SK-N-MC (cell line): ENCODE results near the gene SYCE3.
A peak's percentile ranks its signal among the peaks of the same experiment; 100 is the strongest.

Source experiments
- DNase-seq: peaks from one replicate; pipeline ENCODE4 v3.0.0-alpha.2; 2011; ENCODE audit warnings: low read depth, low spot score
- H3K27ac ChIP-seq: fragments of 200-600 bp; sonication (generic); 2 replicates; pipeline ENCODE4 v1.5.1; 2016; ENCODE audit warnings: mixed run types
- H3K36me3 ChIP-seq: fragments of 200-600 bp; sonication (generic); 2 replicates; pipeline ENCODE4 v1.6.1; 2017; ENCODE audit warnings: antibody characterized with exemption, low read length, mixed read lengths; ENCODE audit not compliant: insufficient read depth
- H3K4me3 ChIP-seq: fragments of 200-600 bp; sonication (generic); 2 replicates; pipeline ENCODE4 v1.5.1; 2016
- H3K9ac ChIP-seq: fragments of 200-600 bp; sonication (generic); 2 replicates; pipeline ENCODE4 v1.8.0; 2017; ENCODE audit warnings: mixed run types, mixed read lengths; ENCODE audit not compliant: insufficient read length
- H3K9me3 ChIP-seq: fragments of 200-600 bp; sonication (generic); 2 replicates; pipeline ENCODE4 v1.6.1; 2017; ENCODE audit warnings: low read depth, mild to moderate bottlenecking, antibody characterized with exemption, low read length, moderate library complexity, mixed read lengths
- EZH2 ChIP-seq: fragments of 200-600 bp; sonication (generic); IDR thresholded peaks from one replicate; pipeline ENCODE4 v1.6.1; 2017; ENCODE audit warnings: antibody characterized with exemption
- FOXP2 ChIP-seq: optimal IDR thresholded peaks from 2 replicates; pipeline ENCODE3; 2011; ENCODE audit warnings: mild to moderate bottlenecking, moderate library complexity; ENCODE audit not compliant: insufficient read depth; ENCODE audit errors: extremely low read length, control extremely low read depth
- POLR2AphosphoS5 ChIP-seq: IDR thresholded peaks from 2 replicates; pipeline ENCODE4 v1.6.1; 2012; ENCODE audit warnings: mild to moderate bottlenecking, low read depth, low read length, borderline replicate concordance

SYCE3 gene

DNA sequence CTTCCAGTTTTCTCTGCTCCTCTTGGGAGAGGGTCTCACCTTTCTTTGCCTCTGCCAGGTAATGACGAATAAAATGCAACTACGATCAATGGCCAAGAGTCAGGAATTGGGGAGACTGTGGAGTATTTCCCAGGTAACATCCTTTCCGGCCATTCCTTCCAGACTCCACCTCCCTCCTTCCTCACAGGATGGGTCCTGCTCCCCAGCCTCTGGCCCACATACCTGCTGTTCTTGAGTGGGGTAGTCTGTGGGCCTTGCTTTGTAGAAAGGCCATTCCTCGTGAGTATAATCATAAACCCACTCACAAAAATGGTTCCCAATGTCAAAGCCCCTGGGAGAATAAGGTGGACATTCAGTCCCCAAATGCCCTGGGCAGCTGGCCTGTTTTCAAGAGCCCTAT is 17.0 kb upstream of the SYCE3 start:
- Histone ChIP-seq H3K27ac (no peak overlapping the region), H3K4me3 (no peak overlapping the region), H3K36me3 (no peaks in the 10 kb centered on the region), H3K9me3 (no peaks in the 10 kb centered on the region), H3K9ac (no peak overlapping the region)
- DNase-seq = no peak
- TF ChIP-seq FOXP2 (no peak), EZH2 (no peak), POLR2AphosphoS5 (no peak)

DNA sequence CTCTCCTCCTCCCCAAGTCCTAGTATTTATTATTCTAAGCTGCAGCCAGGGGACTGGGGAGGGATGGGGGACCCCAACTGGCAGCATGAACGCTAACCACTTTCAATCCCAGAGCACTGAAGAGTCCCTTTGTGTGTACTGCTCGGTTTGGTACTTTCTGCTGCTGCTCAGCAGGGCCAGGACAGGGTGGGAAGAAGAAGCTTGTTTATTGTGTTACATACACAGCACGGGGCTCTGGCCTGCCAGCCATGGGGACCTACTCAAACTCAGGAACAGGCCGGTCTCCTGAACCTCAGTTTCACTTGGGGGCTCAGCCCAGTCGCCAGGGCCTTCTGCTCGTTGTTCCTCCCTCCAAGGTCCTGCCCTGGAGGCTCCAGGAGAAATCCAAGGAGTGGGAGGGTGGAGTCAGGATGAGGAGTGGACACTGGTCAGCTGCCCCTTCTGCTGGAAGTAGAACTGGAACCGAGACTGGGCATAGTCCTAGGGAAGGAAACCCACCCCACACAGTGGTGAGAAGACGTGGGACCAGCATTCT is 16.1 kb upstream of the SYCE3 start:
- Histone ChIP-seq H3K9me3 (no peaks in the 10 kb centered on the region), H3K36me3 (no peaks in the 10 kb centered on the region), H3K27ac (no peak overlapping the region), H3K9ac (no peak overlapping the region), H3K4me3 (no peak overlapping the region)
- TF ChIP-seq FOXP2 (no peak), EZH2 (no peak), POLR2AphosphoS5 (no peak)
- no peak for DNase-seq

DNA sequence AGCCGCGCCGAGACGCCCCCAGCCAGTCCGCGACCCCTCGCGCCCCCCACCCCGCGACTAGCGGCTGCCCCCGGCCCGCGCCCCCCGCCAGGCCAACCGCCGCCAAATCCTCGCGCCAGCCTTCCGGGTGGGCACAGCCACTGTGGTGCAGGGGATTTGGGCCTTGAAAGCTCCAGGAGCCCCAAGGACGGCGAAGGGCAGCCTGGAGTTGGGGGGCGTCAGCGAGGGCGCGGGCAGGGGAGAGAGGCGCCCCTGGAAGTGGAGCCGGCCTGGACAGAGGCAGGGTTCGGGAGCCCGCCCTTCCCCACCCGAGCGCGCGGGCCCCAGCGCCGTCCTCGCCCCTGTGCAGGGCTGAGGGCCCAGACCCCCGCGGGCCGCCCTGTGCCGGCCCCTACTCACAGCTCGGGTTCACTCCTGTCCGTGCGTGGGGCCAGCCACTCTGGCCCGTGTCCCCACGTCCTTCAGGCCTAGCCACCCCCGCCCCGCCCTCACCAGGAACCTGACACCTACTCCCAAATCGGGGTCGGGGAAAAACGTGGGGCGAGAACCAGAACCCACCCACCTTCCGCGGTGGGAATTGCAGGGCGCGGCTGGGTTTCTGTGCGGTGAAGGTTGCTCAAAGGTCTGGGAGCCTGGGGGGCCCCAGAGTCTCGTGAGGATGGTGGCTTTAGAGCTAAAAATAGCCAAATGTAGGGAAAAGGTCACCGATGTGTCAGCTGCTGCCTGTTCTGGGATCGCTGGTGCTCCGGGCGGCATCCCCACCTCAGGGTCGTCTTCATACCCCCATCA is 15.5 kb upstream of the SYCE3 start, which contains the start of gene CPT1B:
CPT1B (minus strand) TSS at position 441 of the 789 bp plus-strand sequence. CDS start 512 bp downstream, outside the sequence.
- H3K36me3 ChIP-seq = no peaks in the 10 kb centered on the region
- H3K4me3 ChIP-seq = no peak within 1 kb of the TSS
- DNase-seq = no peak
- H3K27ac ChIP-seq = no peak within 1 kb of the TSS
- TF ChIP-seq POLR2AphosphoS5 (peak; percentile 53; the same call in 1 of the 2 replicates), FOXP2 (no peak)
- no peak within 1 kb of the TSS for H3K9ac ChIP-seq
- H3K9me3 ChIP-seq = no peaks in the 10 kb centered on the region

DNA sequence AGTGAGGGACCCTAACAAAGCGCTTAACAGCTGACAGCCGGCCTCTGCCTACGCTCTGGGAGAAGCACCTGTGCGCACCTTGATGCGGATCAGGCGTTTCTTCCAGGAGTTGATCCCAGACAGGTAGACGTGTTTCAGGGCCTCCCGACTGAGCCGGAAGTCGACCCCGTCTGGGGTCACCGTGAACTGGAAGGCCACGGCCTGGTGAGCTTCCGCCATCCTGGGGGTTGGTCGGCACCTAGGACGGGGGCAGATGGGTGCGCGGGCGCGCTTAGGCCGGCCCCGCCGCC is 14.9 kb upstream of the SYCE3 start:
- Histone ChIP-seq H3K27ac (no peak overlapping the region), H3K4me3 (no peak overlapping the region), H3K9me3 (no peaks in the 10 kb centered on the region), H3K36me3 (no peaks in the 10 kb centered on the region), H3K9ac (no peak overlapping the region)
- DNase-seq = no peak
- TF ChIP-seq POLR2AphosphoS5 (no peak), FOXP2 (no peak)

DNA sequence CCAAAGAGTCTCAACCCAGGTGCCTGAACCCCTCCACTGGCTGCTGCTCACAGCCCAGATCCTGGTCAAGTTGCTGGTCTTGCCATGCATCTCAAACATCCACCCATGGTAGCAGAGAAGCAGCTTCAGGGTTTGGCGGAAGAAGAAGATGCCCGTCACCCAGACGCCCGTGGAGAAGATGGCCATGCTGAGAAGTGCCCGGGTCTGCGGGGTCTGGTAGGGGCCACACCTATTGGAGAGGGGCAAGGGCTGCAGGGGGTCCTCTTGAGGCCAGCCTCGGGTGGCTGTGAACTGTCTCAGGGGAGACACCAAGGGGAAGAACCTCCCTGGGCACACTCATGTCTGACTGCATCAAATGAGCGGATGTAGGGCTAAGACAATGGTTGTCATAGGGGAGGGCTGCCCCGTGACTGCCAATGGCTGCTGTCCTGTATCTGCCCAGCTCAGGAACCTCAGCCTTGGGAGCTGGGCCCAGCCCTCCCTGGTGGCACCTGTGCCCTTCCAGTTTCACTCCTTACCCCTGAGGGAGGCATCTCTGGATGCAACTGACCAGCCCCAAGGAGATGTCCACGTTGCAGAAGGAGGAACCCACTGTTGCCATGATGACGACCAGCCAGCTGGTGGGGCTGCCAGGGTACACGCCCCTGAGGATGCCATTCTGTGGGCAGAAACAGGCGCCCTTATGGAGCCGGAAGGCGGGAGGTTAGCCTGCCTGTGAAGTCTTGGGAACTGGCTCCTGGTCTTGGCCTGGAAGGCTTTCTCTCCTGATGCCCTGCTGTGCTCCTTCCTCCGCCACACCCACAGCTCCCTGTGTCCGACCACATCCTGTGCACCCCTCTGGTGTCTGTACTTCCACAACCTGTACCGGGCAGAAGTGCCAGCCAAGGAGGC is 14.3 kb upstream of the SYCE3 start:
- DNase-seq = no peak
- Histone ChIP-seq H3K36me3 (no peaks in the 10 kb centered on the region), H3K9ac (no peak overlapping the region), H3K4me3 (no peak overlapping the region), H3K27ac (no peak overlapping the region), H3K9me3 (no peaks in the 10 kb centered on the region)
- TF ChIP-seq POLR2AphosphoS5 (no peak), EZH2 (no peak), FOXP2 (no peak)

DNA sequence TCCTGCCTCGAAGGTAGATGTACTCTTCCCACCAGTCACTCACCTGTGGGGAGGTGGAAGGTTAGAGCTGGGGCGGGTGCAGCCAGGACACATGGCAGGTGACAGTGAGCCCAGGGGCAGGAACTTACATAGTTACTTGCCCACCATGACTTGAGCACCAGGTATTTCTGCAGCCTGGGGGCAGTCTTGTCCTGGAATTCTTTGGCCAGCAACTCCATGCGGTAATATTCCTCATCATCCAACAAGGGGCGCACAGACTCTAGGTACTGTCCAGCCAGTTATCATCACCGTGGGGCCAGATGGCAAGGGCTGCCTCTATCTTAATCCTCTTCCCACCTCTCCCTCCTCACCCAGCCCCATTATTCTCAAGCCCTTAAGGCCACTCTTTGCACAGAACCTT is 13.4 kb upstream of the SYCE3 start:
- H3K27ac ChIP-seq = no peak overlapping the region
- no peak for DNase-seq
- no peaks in the 10 kb centered on the region for H3K9me3 ChIP-seq
- TF ChIP-seq EZH2 (no peak), FOXP2 (no peak), POLR2AphosphoS5 (no peak)
- H3K4me3 ChIP-seq = no peak overlapping the region
- no peak overlapping the region for H3K9ac ChIP-seq
- H3K36me3 ChIP-seq = no peaks in the 10 kb centered on the region; the same call in 1 of the 2 replicates

DNA sequence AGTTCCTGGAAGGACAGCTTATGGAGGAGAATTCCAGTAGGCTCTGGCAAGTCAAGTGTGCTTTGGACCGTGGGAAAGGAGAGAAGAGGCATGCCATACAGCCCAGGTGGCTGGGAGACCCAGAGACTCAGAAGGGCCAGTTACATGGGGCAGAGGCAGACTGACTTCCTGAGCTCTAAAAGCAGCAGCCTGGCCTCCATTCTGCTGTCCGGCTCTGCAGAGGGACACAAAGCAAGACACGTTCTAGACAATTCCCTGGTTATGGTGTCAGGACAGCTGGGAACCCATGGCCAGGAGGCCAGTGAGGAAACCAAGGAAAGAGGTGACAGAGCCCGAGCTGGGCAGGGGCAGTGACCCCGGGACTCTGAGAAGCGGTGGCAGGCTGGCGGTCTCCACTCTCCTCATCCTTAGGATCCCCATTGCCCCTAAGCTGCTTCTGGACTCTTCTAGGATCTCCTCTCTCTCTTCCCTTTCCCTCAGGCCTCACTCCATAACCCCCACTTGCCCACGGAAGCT is 12.8 kb upstream of the SYCE3 start:
- no peak overlapping the region for H3K27ac ChIP-seq
- no peak overlapping the region for H3K9ac ChIP-seq
- TF ChIP-seq POLR2AphosphoS5 (no peak), FOXP2 (no peak)
- H3K36me3 ChIP-seq = no peaks in the 10 kb centered on the region; the same call in 1 of the 2 replicates
- no peaks in the 10 kb centered on the region for H3K9me3 ChIP-seq
- DNase-seq = no peak
- no peak overlapping the region for H3K4me3 ChIP-seq

DNA sequence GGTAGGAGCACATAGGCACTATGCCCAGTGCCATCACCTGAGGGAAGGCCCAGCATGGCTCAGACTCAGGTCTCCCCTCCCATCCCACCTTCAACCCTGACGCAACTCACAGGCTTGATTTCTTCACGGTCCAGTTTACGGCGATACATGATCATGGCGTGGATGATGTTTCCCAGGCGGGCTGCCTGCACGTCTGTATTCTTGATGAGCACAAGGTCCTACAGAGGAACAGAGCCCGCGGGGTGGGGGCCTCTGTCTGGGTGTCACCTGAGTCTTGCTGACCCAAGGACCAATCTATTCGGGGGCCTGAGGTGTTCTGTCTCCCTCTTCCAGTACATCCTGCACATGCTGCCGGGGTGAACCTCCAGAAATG is 11.7 kb upstream of the SYCE3 start:
- no peak overlapping the region for H3K9ac ChIP-seq
- TF ChIP-seq EZH2 (no peak), POLR2AphosphoS5 (no peak), FOXP2 (no peak)
- no peak overlapping the region for H3K4me3 ChIP-seq
- no peaks in the 10 kb centered on the region for H3K9me3 ChIP-seq
- no peak for DNase-seq
- no peak overlapping the region for H3K27ac ChIP-seq
- H3K36me3 ChIP-seq = no peaks in the 10 kb centered on the region; the same call in 1 of the 2 replicates
